ENCODE results near the gene FAM168A.

DNA sequence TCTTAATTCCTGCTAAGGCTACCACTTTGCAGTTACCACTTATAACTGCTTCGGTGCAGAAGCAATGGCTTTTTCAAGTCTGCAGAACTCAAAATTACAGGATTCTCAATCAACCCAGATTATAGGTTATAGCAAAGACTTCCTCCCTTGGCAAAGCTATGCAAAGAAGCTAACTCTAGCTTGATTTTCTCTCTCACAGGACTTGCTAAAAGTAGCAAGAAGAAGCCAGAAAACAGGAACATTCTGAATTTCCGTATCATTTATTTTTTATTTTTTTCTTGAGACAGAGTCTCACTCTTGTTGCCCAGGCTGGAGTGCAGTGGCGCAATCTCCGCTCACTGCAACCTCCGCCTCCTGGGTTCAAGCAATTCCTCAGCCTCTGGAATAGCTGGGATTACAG is 37.8 kb upstream of the FAM168A start:
- TF ChIP-seq SIN3A (IDR thresholded peaks at IDR 0.05; ENCODE audit: borderline replicate concordance, insufficient read depth, low read depth, low read length), result no peak
- no peak for TF ChIP-seq TCF7L2 (IDR thresholded peaks at IDR 0.05; ENCODE audit: low read depth, low read length)
- TF ChIP-seq, protein P1, sequence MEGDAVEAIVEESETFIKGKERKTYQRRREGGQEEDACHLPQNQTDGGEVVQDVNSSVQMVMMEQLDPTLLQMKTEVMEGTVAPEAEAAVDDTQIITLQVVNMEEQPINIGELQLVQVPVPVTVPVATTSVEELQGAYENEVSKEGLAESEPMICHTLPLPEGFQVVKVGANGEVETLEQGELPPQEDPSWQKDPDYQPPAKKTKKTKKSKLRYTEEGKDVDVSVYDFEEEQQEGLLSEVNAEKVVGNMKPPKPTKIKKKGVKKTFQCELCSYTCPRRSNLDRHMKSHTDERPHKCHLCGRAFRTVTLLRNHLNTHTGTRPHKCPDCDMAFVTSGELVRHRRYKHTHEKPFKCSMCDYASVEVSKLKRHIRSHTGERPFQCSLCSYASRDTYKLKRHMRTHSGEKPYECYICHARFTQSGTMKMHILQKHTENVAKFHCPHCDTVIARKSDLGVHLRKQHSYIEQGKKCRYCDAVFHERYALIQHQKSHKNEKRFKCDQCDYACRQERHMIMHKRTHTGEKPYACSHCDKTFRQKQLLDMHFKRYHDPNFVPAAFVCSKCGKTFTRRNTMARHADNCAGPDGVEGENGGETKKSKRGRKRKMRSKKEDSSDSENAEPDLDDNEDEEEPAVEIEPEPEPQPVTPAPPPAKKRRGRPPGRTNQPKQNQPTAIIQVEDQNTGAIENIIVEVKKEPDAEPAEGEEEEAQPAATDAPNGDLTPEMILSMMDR (IDR thresholded peaks at IDR 0.05), result no peak
- TF ChIP-seq POLR2AphosphoS5 (IDR thresholded peaks at IDR 0.05; ENCODE audit: low read depth, low read length), result no peak
- TF ChIP-seq, protein P2, sequence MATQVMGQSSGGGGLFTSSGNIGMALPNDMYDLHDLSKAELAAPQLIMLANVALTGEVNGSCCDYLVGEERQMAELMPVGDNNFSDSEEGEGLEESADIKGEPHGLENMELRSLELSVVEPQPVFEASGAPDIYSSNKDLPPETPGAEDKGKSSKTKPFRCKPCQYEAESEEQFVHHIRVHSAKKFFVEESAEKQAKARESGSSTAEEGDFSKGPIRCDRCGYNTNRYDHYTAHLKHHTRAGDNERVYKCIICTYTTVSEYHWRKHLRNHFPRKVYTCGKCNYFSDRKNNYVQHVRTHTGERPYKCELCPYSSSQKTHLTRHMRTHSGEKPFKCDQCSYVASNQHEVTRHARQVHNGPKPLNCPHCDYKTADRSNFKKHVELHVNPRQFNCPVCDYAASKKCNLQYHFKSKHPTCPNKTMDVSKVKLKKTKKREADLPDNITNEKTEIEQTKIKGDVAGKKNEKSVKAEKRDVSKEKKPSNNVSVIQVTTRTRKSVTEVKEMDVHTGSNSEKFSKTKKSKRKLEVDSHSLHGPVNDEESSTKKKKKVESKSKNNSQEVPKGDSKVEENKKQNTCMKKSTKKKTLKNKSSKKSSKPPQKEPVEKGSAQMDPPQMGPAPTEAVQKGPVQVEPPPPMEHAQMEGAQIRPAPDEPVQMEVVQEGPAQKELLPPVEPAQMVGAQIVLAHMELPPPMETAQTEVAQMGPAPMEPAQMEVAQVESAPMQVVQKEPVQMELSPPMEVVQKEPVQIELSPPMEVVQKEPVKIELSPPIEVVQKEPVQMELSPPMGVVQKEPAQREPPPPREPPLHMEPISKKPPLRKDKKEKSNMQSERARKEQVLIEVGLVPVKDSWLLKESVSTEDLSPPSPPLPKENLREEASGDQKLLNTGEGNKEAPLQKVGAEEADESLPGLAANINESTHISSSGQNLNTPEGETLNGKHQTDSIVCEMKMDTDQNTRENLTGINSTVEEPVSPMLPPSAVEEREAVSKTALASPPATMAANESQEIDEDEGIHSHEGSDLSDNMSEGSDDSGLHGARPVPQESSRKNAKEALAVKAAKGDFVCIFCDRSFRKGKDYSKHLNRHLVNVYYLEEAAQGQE (IDR thresholded peaks at IDR 0.05; ENCODE audit: insufficient read depth in 1 of 2, low read depth in 2 of 2, low read length in 1 of 2), result no peak
